ENCODE measurements around the gene SMOC1.

GRCh38 chr14:69983317-69983716 is 104.1 kb downstream of the SMOC1 start:
- TF ChIP-seq CTCF (IDR thresholded peaks at IDR 0.05) (no peak), POLR2A (IDR thresholded peaks at IDR 0.05) (no peak)
